Measurements from ENCODE around the gene ANKHD1. TPM values are rescaled to one million over a fixed set of nuclear protein-coding genes. Genes with fewer than 3 reads are reported as not detected.

Gene ANKHD1
- total RNA-seq, 4 donors from 2014 or later = 51.3 to 93.6 (median 72.7) TPM

DNA sequence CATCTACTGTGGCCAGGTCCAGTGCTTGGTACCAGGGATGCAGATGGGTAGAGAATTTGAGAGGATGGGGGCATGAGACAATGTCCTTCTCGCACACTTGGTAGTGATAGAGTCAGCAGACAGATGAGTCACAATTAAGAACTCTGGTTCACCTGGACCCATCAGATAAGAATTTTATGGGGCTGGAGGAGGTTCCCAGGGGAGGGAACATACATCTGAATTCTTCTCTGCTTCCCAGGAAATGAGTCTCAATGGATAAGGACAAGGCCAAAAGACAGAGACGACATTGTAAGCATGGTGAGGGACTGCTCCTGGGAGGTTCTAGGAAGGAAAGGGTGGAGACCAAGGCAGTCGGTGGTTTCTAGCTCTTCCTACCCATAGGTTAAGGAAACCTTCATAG lies 36.4 kb upstream of the ANKHD1 start:
- TF ChIP-seq POLR2A (IDR thresholded peaks at IDR 0.05) = no peak
- TF ChIP-seq, protein P1, sequence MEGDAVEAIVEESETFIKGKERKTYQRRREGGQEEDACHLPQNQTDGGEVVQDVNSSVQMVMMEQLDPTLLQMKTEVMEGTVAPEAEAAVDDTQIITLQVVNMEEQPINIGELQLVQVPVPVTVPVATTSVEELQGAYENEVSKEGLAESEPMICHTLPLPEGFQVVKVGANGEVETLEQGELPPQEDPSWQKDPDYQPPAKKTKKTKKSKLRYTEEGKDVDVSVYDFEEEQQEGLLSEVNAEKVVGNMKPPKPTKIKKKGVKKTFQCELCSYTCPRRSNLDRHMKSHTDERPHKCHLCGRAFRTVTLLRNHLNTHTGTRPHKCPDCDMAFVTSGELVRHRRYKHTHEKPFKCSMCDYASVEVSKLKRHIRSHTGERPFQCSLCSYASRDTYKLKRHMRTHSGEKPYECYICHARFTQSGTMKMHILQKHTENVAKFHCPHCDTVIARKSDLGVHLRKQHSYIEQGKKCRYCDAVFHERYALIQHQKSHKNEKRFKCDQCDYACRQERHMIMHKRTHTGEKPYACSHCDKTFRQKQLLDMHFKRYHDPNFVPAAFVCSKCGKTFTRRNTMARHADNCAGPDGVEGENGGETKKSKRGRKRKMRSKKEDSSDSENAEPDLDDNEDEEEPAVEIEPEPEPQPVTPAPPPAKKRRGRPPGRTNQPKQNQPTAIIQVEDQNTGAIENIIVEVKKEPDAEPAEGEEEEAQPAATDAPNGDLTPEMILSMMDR (IDR thresholded peaks at IDR 0.05 in 4 of 5, conservative IDR thresholded peaks at IDR 0.05 in 1 of 5) = no peak
- ATAC-seq = no peak
- in situ Hi-C loops (cut with MboI; ENCODE audit: low sequenced_read_pairs in 4 of 4) = loop anchor here in 1 of 4 donors (25.0 kb wide), 1 partner anchor 578 kb away; the partner anchor contains the start of gene PSD2
- no peak overlapping the region for H3K4me3 ChIP-seq
- intact Hi-C loops (cut with DNase I; ENCODE audit: low total_unique reads) = no loop called here
- no peaks in the 10 kb centered on the region for H3K4me1 ChIP-seq
- no peaks in the 10 kb centered on the region for H3K9me3 ChIP-seq
- H3K27ac ChIP-seq = no peak overlapping the region
- no peaks in the 10 kb centered on the region for H3K36me3 ChIP-seq
- no peak for DNase-seq
- H3K27me3 ChIP-seq = no peaks in the 10 kb centered on the region

DNA sequence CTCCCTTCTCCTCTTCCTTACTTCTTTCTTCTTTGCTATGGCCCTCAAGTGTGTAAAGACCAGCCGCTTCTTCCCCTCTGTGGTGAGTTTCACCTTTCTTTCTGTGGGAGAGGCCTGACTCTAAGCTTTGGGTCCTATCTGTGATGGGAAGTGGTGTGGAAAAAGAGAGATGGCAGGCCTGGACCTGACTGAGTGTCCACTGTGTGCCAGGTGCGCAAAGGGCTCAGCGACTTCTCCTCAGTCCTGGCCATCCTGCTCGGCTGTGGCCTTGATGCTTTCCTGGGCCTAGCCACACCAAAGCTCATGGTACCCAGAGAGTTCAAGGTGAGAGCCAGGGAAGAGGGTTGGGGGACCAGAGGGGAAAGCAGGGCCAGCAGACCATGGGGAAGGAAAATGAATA lies 35.7 kb upstream of the ANKHD1 start:
- H3K27ac ChIP-seq = no peak overlapping the region
- H3K27me3 ChIP-seq = no peaks in the 10 kb centered on the region
- no peaks in the 10 kb centered on the region for H3K36me3 ChIP-seq
- intact Hi-C loops (cut with DNase I; ENCODE audit: low total_unique reads) (no loop called here), in situ Hi-C loops (cut with MboI; ENCODE audit: low sequenced_read_pairs in 4 of 4) (loop anchor here in 1 of 4 donors (25.0 kb wide), 1 partner anchor 579 kb away; the partner anchor contains the start of gene PSD2)
- no peaks in the 10 kb centered on the region for H3K4me1 ChIP-seq
- H3K4me3 ChIP-seq = no peak overlapping the region
- ATAC-seq (no peak), DNase-seq (no peak)
- no peaks in the 10 kb centered on the region for H3K9me3 ChIP-seq
- TF ChIP-seq POLR2A (IDR thresholded peaks at IDR 0.05) = no peak
- TF ChIP-seq, protein P1 (IDR thresholded peaks at IDR 0.05 in 4 of 5, conservative IDR thresholded peaks at IDR 0.05 in 1 of 5) = no peak

DNA sequence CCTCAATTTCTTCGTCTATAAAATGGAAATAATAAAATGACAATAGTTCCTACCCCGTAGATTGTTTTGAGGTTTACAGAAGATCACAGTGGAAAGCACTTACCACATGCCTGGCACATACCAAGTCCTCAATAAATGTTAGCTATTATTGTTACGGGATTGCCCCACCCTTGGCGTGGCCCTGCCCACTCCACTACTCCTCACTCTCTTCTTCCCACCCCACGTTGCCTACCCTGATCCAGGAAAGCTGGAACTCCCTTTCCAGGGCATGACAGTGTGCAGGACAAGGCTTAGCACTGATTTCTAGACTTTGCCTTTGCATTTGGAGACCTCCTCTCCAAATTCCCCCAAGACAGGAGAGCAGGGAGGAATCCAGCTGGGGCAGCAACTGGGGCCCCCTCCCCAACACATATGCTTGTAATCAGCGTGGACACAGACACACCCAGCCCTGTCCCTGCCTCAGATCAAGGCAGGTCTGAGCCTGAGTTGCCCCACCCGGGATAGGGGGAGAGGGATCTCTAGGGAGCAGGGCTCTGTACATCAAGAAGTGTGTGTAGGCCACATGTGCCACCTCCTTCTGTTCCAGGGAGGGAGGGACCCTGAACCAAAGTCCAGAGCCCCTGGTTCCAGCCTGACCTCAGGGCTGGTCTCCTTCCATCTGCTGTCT lies 34.9 kb upstream of the ANKHD1 start:
- H3K4me3 ChIP-seq = no peak overlapping the region
- H3K27me3 ChIP-seq = no peaks in the 10 kb centered on the region
- no peaks in the 10 kb centered on the region for H3K36me3 ChIP-seq
- no peak overlapping the region for H3K27ac ChIP-seq
- DNase-seq = no peak
- intact Hi-C loops (cut with DNase I; ENCODE audit: low total_unique reads) = no loop called here
- in situ Hi-C loops (cut with MboI; ENCODE audit: low sequenced_read_pairs in 4 of 4) = loop anchor here in 1 of 4 donors (25.0 kb wide), 1 partner anchor 579 kb away; the partner anchor contains the start of gene PSD2
- no peak for TF ChIP-seq POLR2A (IDR thresholded peaks at IDR 0.05)
- TF ChIP-seq, protein P1 (IDR thresholded peaks at IDR 0.05 in 4 of 5, conservative IDR thresholded peaks at IDR 0.05 in 1 of 5) = no peak
- no peak for ATAC-seq
- no peaks in the 10 kb centered on the region for H3K4me1 ChIP-seq
- no peaks in the 10 kb centered on the region for H3K9me3 ChIP-seq

DNA sequence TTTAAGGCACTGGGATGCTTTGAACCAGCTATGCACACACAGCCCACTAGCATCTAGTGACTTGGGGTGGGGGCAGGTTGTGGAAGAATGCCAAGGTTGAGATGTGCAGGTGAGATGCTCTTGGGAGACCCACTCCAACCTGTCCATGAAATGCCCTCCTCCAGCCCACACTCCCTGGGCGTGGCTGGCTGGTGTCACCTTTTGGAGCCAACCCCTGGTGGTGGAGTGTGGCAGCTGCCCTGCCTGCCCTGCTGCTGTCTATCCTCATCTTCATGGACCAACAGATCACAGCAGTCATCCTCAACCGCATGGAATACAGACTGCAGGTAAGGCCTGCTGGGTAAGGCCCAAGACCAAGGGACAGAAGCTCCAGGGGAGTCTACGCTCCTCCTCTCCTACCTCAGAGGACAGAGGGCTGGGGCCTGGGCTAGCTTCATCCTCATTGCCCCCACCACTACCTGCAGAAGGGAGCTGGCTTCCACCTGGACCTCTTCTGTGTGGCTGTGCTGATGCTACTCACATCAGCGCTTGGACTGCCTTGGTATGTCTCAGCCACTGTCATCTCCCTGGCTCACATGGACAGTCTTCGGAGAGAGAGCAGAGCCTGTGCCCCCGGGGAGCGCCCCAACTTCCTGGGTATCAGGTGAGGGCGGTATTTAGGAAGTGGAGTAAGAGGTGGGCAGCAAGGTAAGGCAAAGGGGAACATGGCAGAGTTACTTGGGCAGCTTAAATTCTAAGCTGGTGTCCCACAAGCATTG lies 34.2 kb upstream of the ANKHD1 start:
- ATAC-seq (no peak), DNase-seq (no peak)
- Histone ChIP-seq H3K4me1 (no peaks in the 10 kb centered on the region), H3K27me3 (no peaks in the 10 kb centered on the region), H3K36me3 (no peaks in the 10 kb centered on the region), H3K27ac (no peak overlapping the region), H3K4me3 (no peak overlapping the region), H3K9me3 (no peaks in the 10 kb centered on the region)
- TF ChIP-seq, protein P1 (IDR thresholded peaks at IDR 0.05 in 4 of 5, conservative IDR thresholded peaks at IDR 0.05 in 1 of 5) = no peak
- no peak for TF ChIP-seq POLR2A (IDR thresholded peaks at IDR 0.05)
- intact Hi-C loops (cut with DNase I; ENCODE audit: low total_unique reads) = no loop called here
- in situ Hi-C loops (cut with MboI; ENCODE audit: low sequenced_read_pairs in 4 of 4) = loop anchor here in 1 of 4 donors (25.0 kb wide), 1 partner anchor 580 kb away; the partner anchor contains the start of gene PSD2

Measured in gastrocnemius medialis (tissue), 4 donors.